ENCODE data around the gene LDB2. TPM values are rescaled to one million over a fixed set of nuclear protein-coding genes. Genes with fewer than 3 reads are reported as not detected.

The LDB2 gene
- polyA plus RNA-seq, 3 donors: 4.5 to 55.4 (median 37.7) TPM

DNA sequence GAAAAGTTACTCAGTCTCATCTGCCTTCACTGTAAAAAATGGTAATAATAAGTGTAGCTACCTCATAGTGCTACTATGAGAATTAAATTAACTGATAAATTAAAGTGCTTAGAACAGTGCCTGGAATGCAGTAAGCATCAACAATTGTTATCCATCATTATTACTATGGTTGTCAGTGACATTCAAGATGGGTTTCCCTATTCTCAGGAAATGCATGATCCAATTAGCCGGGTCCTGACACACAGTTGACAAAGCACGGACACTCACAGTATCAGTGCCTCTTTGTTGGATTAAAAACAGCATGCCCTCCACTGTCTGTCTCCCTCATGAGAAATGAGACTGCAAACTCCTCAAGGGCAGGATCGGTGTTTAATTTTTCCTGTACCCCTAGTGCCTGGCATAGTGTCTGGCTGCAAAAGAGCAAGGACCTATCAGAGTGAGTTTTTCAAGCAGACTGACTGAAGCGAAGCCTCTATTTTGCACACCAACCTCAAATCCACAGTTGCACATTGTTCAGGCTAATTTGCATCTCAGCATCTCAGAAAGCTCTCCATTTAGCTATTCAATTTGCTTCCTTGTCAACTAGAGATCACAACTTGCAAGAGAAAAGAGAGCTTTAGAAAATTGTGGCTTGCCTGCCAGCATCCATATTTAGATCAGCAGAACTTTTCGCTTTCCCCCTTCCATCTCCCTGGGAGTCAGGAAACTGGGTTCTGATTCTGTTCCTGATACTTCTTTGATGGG, 122.9 kb downstream of the LDB2 start:
- WGBS, 3 donors: 83 to 91% (median 87%) methylated on average over 5 of the region's 5 CpGs
- no peak overlapping the region for H3K27ac ChIP-seq (ENCODE audit: low read depth, low read length)

DNA sequence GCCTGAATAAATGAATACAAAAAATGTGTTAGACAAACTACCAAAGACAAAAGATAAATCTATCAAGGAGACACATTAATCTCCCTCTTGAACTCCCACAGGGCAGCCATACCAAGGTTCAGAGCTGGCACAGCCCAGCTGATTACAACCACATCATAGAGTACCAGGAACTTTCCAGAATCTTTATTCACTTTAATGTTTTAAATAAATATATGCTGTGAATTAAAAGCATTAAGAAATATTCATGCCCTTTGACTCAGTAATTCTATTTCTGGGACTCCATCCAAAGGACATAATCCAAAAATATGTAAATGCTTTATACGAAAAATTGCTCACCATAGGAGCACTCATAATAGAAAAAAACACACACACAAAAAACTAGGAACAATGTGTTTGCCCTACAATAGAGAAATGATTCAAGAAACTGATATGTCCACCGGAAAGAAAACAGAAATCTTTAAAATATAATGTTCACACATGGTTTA, 126.0 kb downstream of the LDB2 start:
- 55 to 60% (median 56%) methylated on average over 2 of the region's 2 CpGs for WGBS, 3 donors
- no peak overlapping the region for H3K27ac ChIP-seq (ENCODE audit: low read depth, low read length)

DNA sequence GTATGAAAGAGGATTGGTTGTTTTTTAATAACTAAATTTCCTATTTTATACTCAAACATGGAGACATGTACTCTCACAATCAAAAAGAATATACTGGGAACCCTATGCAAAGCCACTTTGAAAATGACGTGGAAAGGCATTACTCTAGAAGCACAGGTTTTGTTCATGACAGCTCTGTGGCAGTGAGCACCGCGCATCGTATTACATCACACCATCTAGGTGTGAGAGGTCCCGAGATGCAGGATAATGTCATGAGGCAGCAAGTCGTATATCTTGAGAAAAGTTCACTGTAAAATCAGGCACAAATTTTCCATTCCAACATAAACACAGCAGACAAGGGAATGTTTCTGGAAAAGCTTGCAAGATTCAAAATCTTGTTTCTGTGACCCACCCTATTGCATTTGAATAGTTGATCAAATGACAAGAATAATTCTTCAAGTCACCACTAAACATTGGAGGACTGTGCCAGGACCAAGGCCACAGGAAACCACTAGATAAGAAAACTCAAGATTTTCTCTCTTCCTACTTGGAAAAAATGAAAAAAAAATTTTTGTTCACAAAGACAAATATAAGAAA, 127.6 kb downstream of the LDB2 start:
- WGBS, 3 donors: 84 to 91% (median 86%) methylated on average over 6 of the region's 6 CpGs

DNA sequence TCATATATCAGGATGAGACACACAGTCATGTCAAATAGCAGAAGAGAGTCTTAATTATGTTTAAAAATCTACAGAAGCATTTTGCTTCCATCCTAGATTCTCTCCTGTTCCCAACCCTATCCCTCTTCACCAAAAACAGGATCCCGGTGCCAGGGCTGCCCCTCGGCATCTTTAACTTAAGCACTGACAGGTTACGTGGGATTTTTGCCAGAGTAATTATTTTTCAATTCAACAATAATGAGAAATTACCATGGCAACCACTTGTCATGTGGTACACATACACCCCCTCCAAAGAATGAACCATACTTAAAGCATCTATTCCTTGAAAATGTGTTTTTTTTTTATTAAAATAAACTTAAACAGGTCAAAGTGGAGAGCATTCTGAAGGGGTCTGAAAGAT, 130.6 kb downstream of the LDB2 start:
- 86 to 99% (median 97%) methylated on average over 3 of the region's 3 CpGs for WGBS, 3 donors
- no peak overlapping the region for H3K27ac ChIP-seq (ENCODE audit: low read depth, low read length)

More for the DNA sequence above, 127.6 kb downstream of the LDB2 start:
- no peak overlapping the region for H3K27ac ChIP-seq (ENCODE audit: low read depth, low read length)

DNA sequence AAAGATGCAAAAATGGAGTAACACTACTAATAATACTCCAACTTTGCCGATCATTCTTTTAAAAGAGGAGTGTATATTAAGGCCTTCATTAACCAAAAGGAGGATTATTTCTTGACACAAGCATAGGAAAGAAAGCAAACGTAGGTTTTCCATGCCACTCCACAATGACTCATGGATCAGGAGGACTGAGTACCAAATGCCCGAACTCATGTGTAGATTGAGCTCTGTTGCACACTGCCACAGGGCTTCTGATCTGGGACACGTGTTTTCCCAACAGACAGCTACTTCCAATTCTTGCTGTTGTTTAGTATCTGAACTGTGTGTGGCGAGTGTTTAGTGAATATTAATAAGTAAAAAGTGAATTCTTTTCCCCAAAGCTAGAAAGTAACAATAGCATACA, 131.2 kb downstream of the LDB2 start:
- 79 to 90% (median 89%) methylated on average over 5 of the region's 5 CpGs for WGBS, 3 donors
- H3K27ac ChIP-seq (ENCODE audit: low read depth, low read length): no peak overlapping the region

DNA sequence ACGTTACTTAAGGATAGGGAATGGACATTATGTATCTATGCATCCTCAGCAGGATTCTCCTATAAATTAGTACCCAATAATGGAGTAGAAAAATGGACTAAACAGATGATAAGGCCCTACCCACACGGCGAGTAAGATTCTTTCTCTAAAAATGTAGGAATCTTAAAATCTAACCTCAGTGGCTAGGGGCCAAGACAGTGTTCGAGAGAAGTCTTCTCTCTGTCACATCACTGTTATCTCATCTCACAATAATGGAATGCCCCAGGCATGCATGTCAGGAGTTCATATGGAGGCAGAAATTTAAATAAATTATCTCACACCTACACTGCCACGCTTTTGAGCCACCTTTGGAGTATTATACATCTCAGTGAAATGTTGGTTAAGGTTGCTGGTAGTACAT, 132.9 kb downstream of the LDB2 start:
- H3K27ac ChIP-seq (ENCODE audit: low read depth, low read length): no peak overlapping the region
- WGBS, 3 donors: 88 to 93% (median 92%) methylated on average over 5 of the region's 5 CpGs

DNA sequence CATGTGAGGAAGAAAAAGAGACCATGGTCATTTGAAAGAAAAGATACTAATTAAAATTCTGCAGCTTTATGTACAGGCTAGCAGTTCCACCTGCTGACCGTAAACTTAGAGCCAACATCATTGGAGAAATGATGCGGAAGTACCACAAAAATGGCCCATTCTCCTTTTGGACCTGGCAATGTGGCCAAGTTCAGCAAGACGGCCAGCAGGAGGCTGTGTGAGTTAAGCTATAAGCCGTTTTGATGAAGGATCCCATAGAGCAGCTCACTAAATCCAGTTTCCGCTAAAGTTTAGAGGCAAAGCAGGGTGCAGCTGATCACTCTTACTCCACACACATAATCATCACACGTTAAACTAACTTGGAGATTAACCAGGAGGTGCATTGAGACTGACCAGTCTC, 133.8 kb downstream of the LDB2 start:
- no peak overlapping the region for H3K27ac ChIP-seq (ENCODE audit: low read depth, low read length)
- 72 to 89% (median 87%) methylated on average over 6 of the region's 6 CpGs for WGBS, 3 donors

DNA sequence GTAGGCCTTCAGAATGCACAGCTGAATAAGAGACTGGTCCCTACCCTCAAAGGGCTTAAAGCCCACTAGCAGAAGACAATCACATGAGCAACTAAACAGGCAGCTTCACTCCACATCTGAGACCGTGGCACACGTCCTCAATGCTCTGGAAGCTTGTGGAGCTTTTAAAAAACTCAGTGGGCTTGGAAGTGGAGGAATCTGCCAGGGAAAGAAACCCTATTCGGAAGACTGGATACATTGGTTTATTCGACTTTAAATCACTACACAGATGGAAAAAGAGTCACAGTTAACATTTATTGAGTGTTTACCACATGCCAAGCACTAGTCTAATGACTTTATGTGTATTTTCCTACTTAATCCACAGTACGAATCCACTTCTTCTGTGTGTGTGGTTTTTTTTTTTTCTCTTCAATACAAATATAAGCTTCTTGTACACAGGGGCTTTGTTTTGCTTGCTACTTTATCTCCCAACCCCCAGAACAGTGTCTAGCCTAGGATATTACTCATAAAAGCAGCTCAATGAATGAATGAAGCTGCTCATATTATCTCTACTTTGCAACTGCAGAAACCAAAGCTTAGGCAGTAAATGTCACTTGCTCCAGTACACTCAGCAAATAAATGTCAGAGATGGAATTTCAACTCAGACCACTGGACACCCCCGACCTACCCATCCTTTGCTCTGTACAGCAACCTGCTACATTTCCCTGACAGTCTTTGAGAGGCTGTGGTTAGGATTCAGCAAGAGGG, 137.7 kb downstream of the LDB2 start:
- 70 to 84% (median 82%) methylated on average over 6 of the region's 6 CpGs for WGBS, 3 donors
- no peak overlapping the region for H3K27ac ChIP-seq (ENCODE audit: low read depth, low read length)

DNA sequence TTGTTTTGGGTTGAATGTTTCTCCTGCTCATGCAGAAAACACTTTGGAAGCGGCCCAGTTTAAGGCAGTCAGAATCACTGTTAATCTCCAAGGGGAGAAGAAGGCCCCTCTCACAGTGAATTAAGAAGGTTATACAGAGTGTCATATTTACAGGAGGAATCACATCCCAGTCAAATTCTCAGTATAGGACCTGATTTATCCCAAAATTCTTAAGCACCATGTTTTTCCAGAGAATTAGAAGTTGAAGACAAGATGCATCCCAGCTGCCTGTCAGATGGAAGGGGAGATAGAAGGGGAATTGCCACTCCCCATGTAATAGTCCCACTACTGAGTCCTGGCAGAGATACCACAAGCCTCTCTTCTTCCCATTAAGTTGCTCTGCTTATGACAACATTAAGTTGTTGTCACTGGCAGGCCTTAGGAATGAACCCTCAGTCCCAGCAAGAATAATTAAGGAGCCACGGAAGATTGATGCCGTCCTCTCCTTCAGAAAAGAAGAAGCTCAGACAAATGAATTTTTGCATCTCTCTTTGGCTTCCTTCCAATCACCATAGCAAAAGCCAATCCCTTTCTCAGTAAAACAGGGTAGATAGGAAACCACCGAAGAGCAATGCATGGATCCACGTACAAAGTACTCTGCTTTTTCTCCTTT, 138.4 kb downstream of the LDB2 start:
- no peak overlapping the region for H3K27ac ChIP-seq (ENCODE audit: low read depth, low read length)
- 74% methylated on average over 5 of the region's 5 CpGs for WGBS, 3 donors

DNA sequence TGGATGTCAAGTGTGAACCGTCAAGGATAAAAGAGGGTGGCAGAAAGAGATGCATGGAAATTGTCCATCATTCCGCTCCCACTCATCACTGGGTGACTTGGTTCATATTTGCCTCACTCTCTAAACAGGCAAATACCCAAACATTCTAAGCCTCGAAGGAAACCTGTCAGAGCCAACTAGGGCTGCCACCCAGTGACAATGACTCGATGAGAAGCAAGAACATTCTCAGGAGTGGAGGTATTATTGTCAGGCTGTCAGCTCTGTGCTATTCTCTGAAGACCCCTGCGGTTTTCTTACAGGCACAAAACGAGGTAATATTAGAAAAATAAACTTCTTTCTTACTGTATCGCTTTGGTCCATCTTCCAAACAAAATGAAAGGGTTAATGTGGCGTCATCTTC, 139.6 kb downstream of the LDB2 start:
- H3K27ac ChIP-seq (ENCODE audit: low read depth, low read length): no peak overlapping the region
- WGBS, 3 donors: 75 to 89% (median 88%) methylated on average over 8 of the region's 8 CpGs

DNA sequence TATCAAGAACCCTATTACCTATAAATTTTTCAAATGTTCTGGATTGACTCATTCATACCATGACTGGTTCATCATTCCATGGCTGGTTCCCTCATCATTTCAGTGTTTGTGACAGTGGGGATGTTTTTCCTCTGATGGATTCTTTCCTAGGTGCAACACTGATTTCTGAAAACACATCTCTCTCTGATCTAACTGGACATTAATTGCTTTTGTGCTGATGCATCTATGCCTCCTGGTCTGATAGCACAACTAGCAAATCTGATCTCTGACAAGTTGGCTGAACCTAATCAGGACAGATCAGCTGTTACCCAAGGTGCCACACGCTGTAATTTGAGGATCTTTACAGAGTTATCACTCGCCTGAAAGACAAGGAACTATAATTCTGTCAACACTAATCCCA, 140.2 kb downstream of the LDB2 start:
- H3K27ac ChIP-seq (ENCODE audit: low read depth, low read length): no peak overlapping the region
- 54 to 81% (median 81%) methylated on average over 2 of the region's 2 CpGs for WGBS, 3 donors

DNA sequence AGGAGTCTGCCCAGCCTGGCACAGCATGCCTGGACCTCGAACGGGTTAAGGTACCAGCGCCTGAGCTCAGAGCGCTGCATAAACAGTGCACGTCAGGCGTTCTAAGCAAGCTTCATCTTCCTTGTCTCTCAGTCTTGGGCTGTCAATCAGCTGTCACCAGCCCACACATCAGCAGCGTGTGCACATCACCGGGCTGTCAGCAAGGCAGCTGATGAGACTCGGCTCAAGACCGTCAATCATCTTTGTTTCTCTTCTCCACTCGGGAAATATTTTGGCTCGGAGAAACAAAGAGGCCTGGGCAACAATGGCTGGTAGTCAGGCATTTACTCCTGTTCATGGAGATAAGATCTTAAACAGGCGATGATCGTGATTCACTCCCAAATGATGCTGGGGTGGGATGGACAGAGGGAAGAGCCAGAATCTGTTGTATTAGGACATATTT, 141.3 kb downstream of the LDB2 start:
- no peak overlapping the region for H3K27ac ChIP-seq (ENCODE audit: low read depth, low read length)
- WGBS, 3 donors: 41 to 78% (median 70%) methylated on average over 14 of the region's 14 CpGs

DNA sequence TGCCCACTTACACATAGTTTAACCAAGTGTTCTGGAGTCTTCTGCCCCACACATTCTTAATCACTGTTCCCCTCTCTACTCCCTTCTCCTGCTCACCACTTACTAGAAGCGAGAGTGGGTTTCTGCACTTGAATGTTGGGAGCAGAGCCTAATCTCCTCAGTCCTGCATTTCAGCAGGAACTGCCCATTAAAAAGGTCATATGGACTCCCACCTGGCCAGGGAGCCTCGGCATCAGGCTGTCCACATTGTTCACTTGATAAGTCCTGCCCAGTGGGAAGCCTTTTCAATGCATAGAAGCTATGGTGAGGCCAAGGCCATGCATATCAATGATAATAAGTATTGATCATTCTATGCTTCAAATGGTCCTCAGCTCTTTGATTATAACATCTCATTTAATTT, 144.3 kb downstream of the LDB2 start:
- H3K27ac ChIP-seq (ENCODE audit: low read depth, low read length): no peak overlapping the region
- 75 to 88% (median 88%) methylated on average over 2 of the region's 2 CpGs for WGBS, 3 donors

DNA sequence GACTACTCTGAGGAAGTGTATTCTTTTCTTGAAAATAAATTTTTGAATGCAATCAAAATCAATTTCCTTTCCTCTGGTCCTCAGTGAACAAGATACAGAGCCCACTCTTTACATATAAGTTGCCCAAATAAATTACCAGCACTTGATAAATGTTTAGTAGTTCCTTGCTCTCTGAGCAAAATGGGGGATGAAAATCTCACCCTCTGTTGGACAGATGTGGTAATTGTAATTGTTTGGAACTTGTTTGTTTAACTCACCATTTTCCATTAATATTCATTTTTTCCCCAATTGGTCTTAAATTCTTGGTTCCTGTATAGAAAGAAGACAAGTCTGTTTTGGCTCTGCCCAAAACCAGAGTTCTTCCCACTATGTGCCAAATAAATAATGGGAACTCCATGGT, 146.3 kb downstream of the LDB2 start:
- H3K27ac ChIP-seq (ENCODE audit: low read depth, low read length): no peak overlapping the region

DNA sequence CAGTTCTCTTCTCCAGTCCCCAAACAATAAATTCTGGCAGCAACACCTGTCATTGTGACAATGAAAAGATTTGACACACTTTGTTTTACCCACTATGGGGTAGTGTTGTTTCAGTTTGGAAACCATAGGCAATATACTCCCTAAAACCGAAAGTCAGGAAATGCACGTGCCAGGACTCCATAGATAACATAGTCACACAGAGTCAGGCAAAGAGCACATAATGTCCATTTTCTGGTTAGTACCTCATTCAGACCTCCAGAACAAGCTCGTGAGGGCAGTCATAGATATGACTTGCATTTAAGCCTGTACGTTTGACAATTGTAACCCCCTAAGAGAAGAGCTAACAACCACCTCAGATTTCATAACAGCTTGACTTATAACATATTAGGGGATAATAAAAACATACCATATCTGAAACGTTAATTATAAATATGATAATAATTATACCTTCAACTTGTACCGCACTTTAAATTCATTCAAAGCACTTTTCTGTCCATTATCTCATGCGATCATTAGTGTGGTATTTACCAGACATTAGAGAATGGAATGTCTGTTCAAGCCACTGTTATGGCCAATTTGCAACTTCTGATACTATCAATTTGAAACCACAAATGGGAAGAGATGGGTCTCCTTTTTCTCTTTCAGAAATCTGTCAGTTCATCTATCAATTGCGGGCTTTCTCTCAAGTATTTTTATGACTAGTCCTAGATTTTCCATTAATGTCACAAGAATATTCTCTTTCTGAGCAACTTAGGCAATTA, 147.4 kb downstream of the LDB2 start:
- WGBS, 3 donors: 58 to 73% (median 71%) methylated on average over 8 of the region's 8 CpGs
- H3K27ac ChIP-seq (ENCODE audit: low read depth, low read length): no peak overlapping the region

DNA sequence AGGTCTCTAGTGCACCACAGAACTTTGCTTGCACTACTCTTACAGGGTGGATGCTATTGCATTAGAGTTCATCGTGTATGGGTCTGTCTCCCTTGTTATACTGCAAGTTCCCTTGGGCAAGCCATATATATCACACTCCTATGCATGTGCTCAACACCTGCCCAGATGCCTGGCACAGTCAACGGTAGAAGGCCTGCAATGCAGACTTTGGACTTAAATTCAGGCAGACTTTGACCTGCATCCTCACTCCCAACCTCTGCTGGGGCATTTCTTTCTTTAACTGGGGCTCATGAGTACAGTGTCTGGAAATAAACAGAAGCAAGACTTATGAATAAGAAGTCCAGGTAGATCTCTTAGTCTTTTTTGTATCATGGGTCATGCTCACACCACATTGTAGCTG, 148.2 kb downstream of the LDB2 start:
- WGBS, 3 donors: 67 to 92% (median 92%) methylated on average over 2 of the region's 2 CpGs

DNA sequence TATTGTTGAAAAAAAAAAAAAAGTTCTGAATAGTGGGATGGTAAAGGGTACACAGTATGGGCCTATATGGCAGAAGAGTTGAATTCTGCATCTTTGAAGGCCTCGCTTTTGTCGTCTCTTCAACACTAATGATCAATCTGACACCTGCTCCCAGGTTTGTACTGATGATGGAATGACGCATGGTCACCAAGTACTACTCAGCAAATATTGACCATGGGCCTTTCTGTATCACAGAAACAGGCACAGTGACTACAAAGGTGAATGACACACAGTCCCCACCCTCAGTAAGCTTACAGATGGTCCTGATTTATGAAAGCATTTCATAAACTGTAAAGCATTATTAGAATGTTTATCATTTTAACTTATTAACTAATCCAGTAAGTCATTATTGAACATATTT, 152.6 kb downstream of the LDB2 start:
- WGBS, 3 donors: 62 to 98% (median 93%) methylated on average over 3 of the region's 3 CpGs
- no peak overlapping the region for H3K27ac ChIP-seq (ENCODE audit: low read depth, low read length)

More for the DNA sequence above, 148.2 kb downstream of the LDB2 start:
- H3K27ac ChIP-seq (ENCODE audit: low read depth, low read length): no peak overlapping the region

DNA sequence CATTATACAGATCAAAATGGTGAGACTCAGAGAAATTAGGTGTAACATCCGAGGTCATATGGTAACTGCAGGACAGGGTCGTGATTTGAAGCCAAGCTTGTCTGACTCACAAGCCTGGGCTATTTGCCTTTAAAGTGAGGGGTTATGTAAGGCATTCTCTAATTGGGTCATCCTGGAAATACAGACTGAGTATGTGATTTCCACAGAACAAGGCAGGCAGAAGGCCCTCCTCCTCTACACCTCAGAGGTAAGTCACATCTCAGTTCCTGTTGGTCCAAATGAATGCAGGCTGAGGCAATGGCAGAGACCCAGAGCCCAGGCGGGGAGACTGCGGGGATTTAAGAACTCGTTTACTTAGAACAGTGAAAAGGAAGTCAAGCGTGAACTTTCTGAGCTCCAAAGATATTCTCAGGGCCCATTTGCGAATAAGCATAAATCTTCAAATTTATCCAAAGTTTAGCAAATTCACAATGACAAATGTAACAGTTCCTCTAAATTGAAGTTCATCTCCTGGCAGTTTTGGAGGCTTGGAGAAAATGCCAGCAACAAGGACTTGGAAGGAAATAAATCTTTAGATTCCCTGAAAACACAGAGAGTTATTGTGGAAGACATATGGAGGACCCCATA, 153.3 kb downstream of the LDB2 start:
- WGBS, 3 donors: 68 to 78% (median 77%) methylated on average over 7 of the region's 7 CpGs
- H3K27ac ChIP-seq (ENCODE audit: low read depth, low read length): no peak overlapping the region

Measured in adipose tissue (tissue), 3 donors.